GM12878 (cell line): ENCODE measurements around the gene SDCCAG8. TPM values are rescaled to one million over a fixed set of nuclear protein-coding genes. Genes with fewer than 3 reads are reported as not detected.

Source experiments
- ATAC-seq: fragments of 200-7000 bp; cut with Tn5 transposase; 3 replicates; pipeline ENCODE4 v1.9.1; 2020; ENCODE audit warnings: mild to moderate bottlenecking, moderate library complexity
- BruUV-seq: library from RNA; stranded (reverse); fragments of 400-500 nt; replicated peaks from 2 replicates; lab custom pipeline; 2021; lab: Mats Ljungman, UMichigan
- CTCF ChIA-PET: fragments of 300-600 bp; sonication (Branson Sonifier 250); formaldehyde crosslinking; extraction: SDS; loops from one replicate; lab custom pipeline; 2021; ENCODE audit warnings: inconsistent platforms; lab: Yijun Ruan, JAX
- POLR2A ChIA-PET: fragments of 350-600 bp; formaldehyde crosslinking; extraction: SDS; loops from one replicate; lab custom pipeline; 2021; ENCODE audit warnings: inconsistent platforms; lab: Charles Lee
- RAD21 ChIA-PET: fragments of 300-600 bp; sonication (Branson Sonifier 250); formaldehyde crosslinking; loops from one replicate; lab custom pipeline; 2023; ENCODE audit warnings: antibody characterized with exemption; ENCODE audit not compliant: unreplicated experiment; lab: Charles Lee
- SMC1A ChIA-PET: fragments of 300-600 bp; sonication (Branson Sonifier 250); formaldehyde crosslinking; loops from one replicate; lab custom pipeline; 2023; ENCODE audit not compliant: unreplicated experiment, uncharacterized antibody; lab: Charles Lee
- DNase-seq: peaks from one replicate; pipeline ENCODE4 v3.0.0-alpha.2; 2011; ENCODE audit warnings: low read depth, low spot score
- FAIRE-seq: peaks from 3 replicates; lab custom pipeline; 2011; peaks lifted over from hg19 to GRCh38; lab: Jason Lieb, UNC
- H2AFZ ChIP-seq: 2 replicates; pipeline ENCODE4 v1.6.0; 2011; ENCODE audit warnings: low read depth, low read length, control low read depth; ENCODE audit not compliant: control insufficient read depth
- H3K27ac ChIP-seq: 2 replicates; pipeline ENCODE4 v1.5.1; 2011; ENCODE audit warnings: control low read depth; ENCODE audit not compliant: control insufficient read depth, insufficient read depth
- H3K27me3 ChIP-seq, 2 experiments: replicated peaks in 1 of 2; 2 replicates each; pipeline versions ENCODE4 v1.6.0 to v1.6.1; 2011; ENCODE audit warnings: low read length in 1 of 2; ENCODE audit not compliant: control insufficient read depth in 2 of 2, insufficient read depth in 2 of 2
- H3K36me3 ChIP-seq, 2 experiments: 2 replicates each; pipeline ENCODE4 v1.5.1; 2011; ENCODE audit warnings: low read length in 1 of 2; ENCODE audit not compliant: control insufficient read depth in 2 of 2, insufficient read depth in 2 of 2
- H3K4me1 ChIP-seq: 2 replicates; pipeline ENCODE4 v1.6.1; 2011; ENCODE audit warnings: mild to moderate bottlenecking, low read length, moderate library complexity, mixed read lengths; ENCODE audit not compliant: control insufficient read depth, insufficient read depth
- H3K4me2 ChIP-seq: 2 replicates; pipeline ENCODE4 v1.6.0; 2011; ENCODE audit warnings: control low read depth; ENCODE audit not compliant: control insufficient read depth, insufficient read depth
- H3K4me3 ChIP-seq: fragments of 200-600 bp; sonication (generic); 2 replicates; pipeline ENCODE4 v1.5.1; 2016
- H3K79me2 ChIP-seq: 2 replicates; pipeline ENCODE4 v1.6.0; 2011; ENCODE audit warnings: low read length; ENCODE audit not compliant: control insufficient read depth, insufficient read depth
- H3K9ac ChIP-seq: 2 replicates; pipeline ENCODE4 v1.8.0; 2011; ENCODE audit warnings: low read length, control low read depth, mixed read lengths; ENCODE audit not compliant: control insufficient read depth, insufficient read depth
- H3K9me3 ChIP-seq: replicated peaks from 3 replicates; pipeline ENCODE4 v1.5.1; 2011; ENCODE audit warnings: mild to moderate bottlenecking, low read length; ENCODE audit not compliant: control insufficient read depth, insufficient read depth
- H4K20me1 ChIP-seq: 2 replicates; pipeline ENCODE4 v1.6.0; 2011; ENCODE audit not compliant: control insufficient read depth, insufficient read depth
- CHD2 ChIP-seq: IDR thresholded peaks from 2 replicates; pipeline ENCODE4 v1.6.1; 2011; ENCODE audit warnings: low read depth, low read length, improper control_type of control experiment, borderline replicate concordance
- FOXM1 ChIP-seq: IDR thresholded peaks from 2 replicates; pipeline ENCODE4 v1.6.1; 2012; ENCODE audit warnings: low read depth, mild to moderate bottlenecking, inconsistent platforms, low read length, moderate library complexity
- GABPA ChIP-seq: IDR thresholded peaks from 2 replicates; pipeline ENCODE4 v1.6.1; 2014; ENCODE audit warnings: antibody characterized with exemption, low read depth, mild to moderate bottlenecking, inconsistent platforms
- GATAD2B ChIP-seq: fragments of 450-650 bp; conservative IDR thresholded peaks from 2 replicates; pipeline ENCODE4 v1.6.1; 2017; ENCODE audit warnings: low read depth, mild to moderate bottlenecking, moderate library complexity
- HCFC1 ChIP-seq: fragments of 150-350 bp; IDR thresholded peaks from 2 replicates; pipeline ENCODE4 v1.6.1; 2014; ENCODE audit warnings: low read length
- HDAC2 ChIP-seq: fragments of 200-600 bp; sonication (generic); IDR thresholded peaks from 2 replicates; pipeline ENCODE4 v1.6.1; 2017
- JUNB ChIP-seq: IDR thresholded peaks from 2 replicates; pipeline ENCODE4 v1.6.1; 2016; ENCODE audit warnings: antibody characterized with exemption, mild to moderate bottlenecking
- JUND ChIP-seq: IDR thresholded peaks from 2 replicates; pipeline ENCODE4 v1.6.1; 2012; ENCODE audit warnings: low read depth, mild to moderate bottlenecking, low read length, improper control_type of control experiment, moderate library complexity
- MEF2B ChIP-seq: fragments of 450-650 bp; IDR thresholded peaks from 2 replicates; pipeline ENCODE4 v1.6.1; 2018; ENCODE audit warnings: mild to moderate bottlenecking, moderate library complexity; ENCODE audit not compliant: partially characterized antibody, poor library complexity, severe bottlenecking
- NR2C2 ChIP-seq: IDR thresholded peaks from 2 replicates; pipeline ENCODE4 v1.6.1; 2011; ENCODE audit warnings: borderline replicate concordance, low read depth; ENCODE audit not compliant: control insufficient read depth, insufficient read length
- PRDM15 ChIP-seq: fragments of 450-650 bp; formaldehyde crosslinking; IDR thresholded peaks from 2 replicates; pipeline ENCODE4 v1.4.0; 2020; ENCODE audit warnings: mild to moderate bottlenecking, moderate library complexity
- RCOR1 ChIP-seq: conservative IDR thresholded peaks from 2 replicates; pipeline ENCODE4 v1.6.1; 2012; ENCODE audit warnings: low read depth, low read length, improper control_type of control experiment
- SMC3 ChIP-seq: IDR thresholded peaks from 2 replicates; pipeline ENCODE4 v1.6.1; 2011; ENCODE audit warnings: low read length, improper control_type of control experiment, borderline replicate concordance
- STAT1 ChIP-seq: fragments of 450-650 bp; conservative IDR thresholded peaks from 2 replicates; pipeline ENCODE4 v1.6.1; 2014; ENCODE audit warnings: antibody characterized with exemption, mild to moderate bottlenecking
- STAT3 ChIP-seq: IDR thresholded peaks from 2 replicates; pipeline ENCODE4 v1.6.1; 2011; ENCODE audit warnings: low read depth, low read length, improper control_type of control experiment
- YY1 ChIP-seq: IDR thresholded peaks from 2 replicates; pipeline ENCODE4 v1.6.1; 2011; ENCODE audit warnings: low read depth, mild to moderate bottlenecking, low read length
- ZBED1 ChIP-seq: IDR thresholded peaks from 2 replicates; pipeline ENCODE4 v1.6.1; 2016; ENCODE audit warnings: borderline replicate concordance
- in situ Hi-C: fragments of 300-500 bp; cut with MboI; formaldehyde crosslinking; loops from 9 replicates; pipeline ENCODE4 v1.14.3; 2018; ENCODE audit warnings: mixed read lengths
- intact Hi-C: fragments of 100-400 bp; cut with micrococcal nuclease; formaldehyde crosslinking; loops from one replicate; pipeline ENCODE4 v1.14.2; 2022; ENCODE audit not compliant: unreplicated experiment
- polyA plus RNA-seq, 11 experiments: library from polyadenylated mRNA; depleted of rRNA in 4 of 11; unstranded in 6 of 11; stranded (reverse) in 5 of 11; fragments of >200 nt; fragmentation: Nextera tagmentation in 4 of 11; fragmentation: Illumina TruSeq in 1 of 11; extraction: Ambion mirVana in 4 of 11; extraction: Trizol in 1 of 11; gene quantifications; 1 replicate in 1 of 11; 2 replicates in 10 of 11; pipeline versions ENCODE4 v1.2.1 to v1.2.3, GENCODE V29; 2011 to 2016; ENCODE audit warnings: inconsistent platforms in 2 of 11, missing spikeins in 2 of 11, low read depth in 1 of 11
- total RNA-seq, 4 experiments: library from RNA; depleted of rRNA in 3 of 4; stranded (reverse); fragments of >200 nt in 3 of 4; fragmentation: Illumina TruSeq in 1 of 4; extraction: Trizol in 1 of 4; gene quantifications; 2 replicates each; pipeline versions ENCODE4 v1.2.1 to v1.2.3, GENCODE V29; 2013 to 2021

The SDCCAG8 gene
- total and polyA plus RNA-seq, 10 of the 15 experiments (the other 5 are each of a cell fraction or from before 2014, with no cell fraction given): 15.0 to 25.6 (median 20.6) TPM

- TF ChIP-seq JUNB (no peak), YY1 (no peak), HCFC1 (no peak), GABPA (no peak), PRDM15 (CRISPR knock-in tag) (no peak), FOXM1 (no peak), GATAD2B (no peak), RCOR1 (no peak), ZBED1 (no peak), NR2C2 (no peak), SMC3 (no peak), CHD2 (no peak), STAT1 (no peak), JUND (no peak), HDAC2 (no peak), STAT3 (no peak), MEF2B (no peak)
- H4K20me1 ChIP-seq: no peaks in the 10 kb centered on the region
- H3K4me2 ChIP-seq: no peak overlapping the region
- SMC1A ChIA-PET: no interaction called here
- no peaks in the 10 kb centered on the region for H3K9me3 ChIP-seq
- no peaks in the 10 kb centered on the region for H3K4me1 ChIP-seq
- ATAC-seq (no peak), FAIRE-seq (no peak), DNase-seq (no peak)
- intact Hi-C loops (no loop called here), in situ Hi-C loops (no loop called here)
- H3K27ac ChIP-seq: no peak overlapping the region
- no peaks in the 10 kb centered on the region for H3K36me3 ChIP-seq
- no peak overlapping the region for H3K9ac ChIP-seq
- RAD21 ChIA-PET: no interaction called here
- no peaks in the 10 kb centered on the region for H3K79me2 ChIP-seq
- no TSS peak for BruUV-seq
- H3K27me3 ChIP-seq: no peaks in the 10 kb centered on the region
- CTCF ChIA-PET: no interaction called here
- POLR2A ChIA-PET: no interaction called here
- H2AFZ ChIP-seq: no peak overlapping the region
- H3K4me3 ChIP-seq: no peak overlapping the region
Measured at GRCh38 chr1:243539636-243540035, 283.8 kb downstream of the SDCCAG8 start.
